ENCODE data around the gene APOA4. TPM values are rescaled to one million over a fixed set of nuclear protein-coding genes. Genes with fewer than 3 reads are reported as not detected.

The APOA4 gene
- total and polyA plus RNA-seq, 9 of the 15 experiments (the other 6 are each of a cell fraction or from before 2014, with no cell fraction given): 0.07 TPM; not detected in 8

- no peak for TF ChIP-seq RBM39 (optimal IDR thresholded peaks at IDR 0.05; ENCODE audit: low read depth, low read length)
- TF ChIP-seq KLF1 (tag; IDR thresholded peaks at IDR 0.05): no peak
- TF ChIP-seq BRF1 (IDR thresholded peaks at IDR 0.05; ENCODE audit: borderline replicate concordance, extremely low read depth, insufficient read length): no peak
- TF ChIP-seq IRF2 (CRISPR knock-in tag; IDR thresholded peaks at IDR 0.05): no peak
- no peak for TF ChIP-seq ZNF511 (CRISPR knock-in tag; IDR thresholded peaks at IDR 0.05)
- no peak for TF ChIP-seq ZNF436 (CRISPR knock-in tag; IDR thresholded peaks at IDR 0.05)
Observed at GRCh38 chr11:116823031-116823843, at the start of gene APOA4 (continued).

- Histone ChIP-seq H4K20me1 (replicated peaks; ENCODE audit: control insufficient read depth, insufficient read depth, low read length) (no peaks in the 10 kb centered on the region), H3K9me3 (replicated peaks; ENCODE audit: control insufficient read depth, insufficient read depth, low read depth, low read length) (no peaks in the 10 kb centered on the region), H2AFZ (ENCODE audit: low read depth, low read length) (no peak overlapping the region), H3K27me3 (ENCODE audit: control insufficient read depth in 2 of 2, insufficient read depth in 2 of 2, low read length in 2 of 2) (no peaks in the 10 kb centered on the region), H3K4me2 (ENCODE audit: insufficient read depth, low read length) (no peak overlapping the region), H3K4me3 (no peak overlapping the region), H3K9ac (ENCODE audit: insufficient read depth in 1 of 2, low read depth in 2 of 2, low read length in 2 of 2) (no peak overlapping the region), H3K4me1 (replicated peaks in 1 of 2; ENCODE audit: control insufficient read depth in 2 of 2, insufficient read depth in 2 of 2, low read length in 2 of 2) (no peaks in the 10 kb centered on the region), H3K36me3 (ENCODE audit: control insufficient read depth, insufficient read depth, low read length) (peaks cover 88% of the 10 kb centered on the region), H3K79me2 (ENCODE audit: control insufficient read depth, insufficient read depth, low read length) (no peaks in the 10 kb centered on the region), H3K27ac (ENCODE audit: extremely low read depth, low read depth, low read length) (no peak overlapping the region), H3K9me1 (ENCODE audit: control insufficient read depth, insufficient read depth, low read length) (no peaks in the 10 kb centered on the region)
- FAIRE-seq (no peak), ATAC-seq (no peak), DNase-seq (ENCODE audit: extremely low read depth in 1 of 4, low spot score in 3 of 4) (no peak)
- CTCF ChIA-PET (ENCODE audit: low intra/inter-chr PET ratio): no interaction called here
- POLR2A ChIA-PET: no interaction called here
- intact Hi-C loops (cut with micrococcal nuclease): no loop called here
- in situ Hi-C loops (cut with MboI): no loop called here
- no TSS peak for BruUV-seq (replicated peaks)
- WGBS (ENCODE audit: insufficient coverage, low coverage, missing lambda C conversion rate): 86% methylated on average over 3 of the region's 3 CpGs
- no peak for TF ChIP-seq NR1H2 (CRISPR knock-in tag; IDR thresholded peaks at IDR 0.05)
- TF ChIP-seq ZNF165 (CRISPR knock-in tag; IDR thresholded peaks at IDR 0.05; ENCODE audit: borderline replicate concordance): no peak
- TF ChIP-seq ZNF764 (CRISPR knock-in tag; IDR thresholded peaks at IDR 0.05; ENCODE audit: low read depth): no peak
- TF ChIP-seq ZFPM2 (CRISPR knock-in tag; IDR thresholded peaks at IDR 0.05): no peak
- no peak for TF ChIP-seq ETV1 (tag; conservative IDR thresholded peaks at IDR 0.05; ENCODE audit: low read depth)
- no peak for TF ChIP-seq HDGF (IDR thresholded peaks at IDR 0.05)
- TF ChIP-seq BRF1 (IDR thresholded peaks at IDR 0.05; ENCODE audit: borderline replicate concordance, extremely low read depth, insufficient read length): no peak
- TF ChIP-seq ZNF146 (CRISPR knock-in tag; IDR thresholded peaks at IDR 0.05; ENCODE audit: unreplicated experiment): no peak
- no peak for TF ChIP-seq FIP1L1 (IDR thresholded peaks at IDR 0.05; ENCODE audit: low read depth, low read length, poor library complexity, severe bottlenecking)
- TF ChIP-seq ARNT (IDR thresholded peaks at IDR 0.05): no peak
- TF ChIP-seq ZNF561 (CRISPR knock-in tag; conservative IDR thresholded peaks at IDR 0.05): no peak
- TF ChIP-seq ZNF76 (CRISPR knock-in tag; IDR thresholded peaks at IDR 0.05; ENCODE audit: borderline replicate concordance): no peak
- TF ChIP-seq ZNF584 (CRISPR knock-in tag; IDR thresholded peaks at IDR 0.05; ENCODE audit: low read depth): no peak
Observed at GRCh38 chr11:116871248-116871647, 48.1 kb upstream of the APOA4 start.
